Adrenal gland (tissue), 5 donors: ENCODE results near the gene ADM5.

Experiments
- POLR2A ChIP-seq, 2 donors: fragments of 450-650 bp; IDR thresholded peaks; one replicate each; pipeline ENCODE4 v1.6.1; 2017; ENCODE audit warnings: antibody characterized with exemption in 2 of 2, mild to moderate bottlenecking in 2 of 2, moderate library complexity in 1 of 2
- TF ChIP-seq, protein P1 (sequence below), 6 experiments: fragments of 450-650 bp in 4 of 6; fragments of 200-600 bp in 2 of 6; sonication (generic) in 1 of 6; IDR thresholded peaks; 1 replicate in 5 of 6; 2 replicates in 1 of 6; pipeline versions ENCODE4 v1.5.1 to v1.8.0; 2016 to 2021; ENCODE audit warnings: antibody characterized with exemption in 6 of 6, mild to moderate bottlenecking in 2 of 6, moderate library complexity in 1 of 6
- donor health status: DM: no; HTN: no; CAD: no.

DNA sequence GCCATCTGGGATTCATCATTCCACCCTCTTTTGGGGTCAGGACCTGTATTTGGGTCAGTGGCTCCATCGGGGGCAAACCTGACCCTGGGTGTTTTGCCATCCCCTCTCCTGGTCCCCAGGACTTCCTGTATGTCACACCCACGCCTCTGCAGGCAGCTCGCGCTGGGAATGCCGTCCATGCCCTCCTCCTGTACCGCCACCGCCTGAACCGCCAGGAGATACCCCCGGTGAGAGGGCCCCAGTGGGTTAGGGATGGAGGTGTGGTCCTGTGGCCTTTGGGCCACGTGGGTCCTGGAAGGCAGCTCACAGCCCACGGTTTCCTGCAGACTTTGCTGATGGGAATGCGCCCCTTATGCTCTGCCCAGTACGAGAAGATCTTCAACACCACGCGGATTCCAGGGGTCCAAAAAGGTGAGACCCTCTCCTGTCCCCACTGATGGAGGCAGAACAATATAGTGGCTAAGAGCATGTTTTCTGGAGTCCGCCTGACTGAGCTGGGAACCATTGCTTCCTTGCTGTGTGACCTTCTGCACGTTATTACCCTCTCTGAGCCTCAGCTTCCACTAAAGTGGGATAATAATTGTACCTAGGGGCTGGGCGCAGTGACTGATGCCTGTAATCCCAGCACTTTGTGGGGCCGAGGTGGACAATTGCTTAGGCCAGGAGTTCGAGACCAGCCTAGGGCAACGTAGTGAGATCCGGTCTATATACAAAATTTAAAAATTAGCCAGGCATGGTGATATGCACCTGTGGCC lies 15.7 kb downstream of the ADM5 start:
- TF ChIP-seq, protein P1, sequence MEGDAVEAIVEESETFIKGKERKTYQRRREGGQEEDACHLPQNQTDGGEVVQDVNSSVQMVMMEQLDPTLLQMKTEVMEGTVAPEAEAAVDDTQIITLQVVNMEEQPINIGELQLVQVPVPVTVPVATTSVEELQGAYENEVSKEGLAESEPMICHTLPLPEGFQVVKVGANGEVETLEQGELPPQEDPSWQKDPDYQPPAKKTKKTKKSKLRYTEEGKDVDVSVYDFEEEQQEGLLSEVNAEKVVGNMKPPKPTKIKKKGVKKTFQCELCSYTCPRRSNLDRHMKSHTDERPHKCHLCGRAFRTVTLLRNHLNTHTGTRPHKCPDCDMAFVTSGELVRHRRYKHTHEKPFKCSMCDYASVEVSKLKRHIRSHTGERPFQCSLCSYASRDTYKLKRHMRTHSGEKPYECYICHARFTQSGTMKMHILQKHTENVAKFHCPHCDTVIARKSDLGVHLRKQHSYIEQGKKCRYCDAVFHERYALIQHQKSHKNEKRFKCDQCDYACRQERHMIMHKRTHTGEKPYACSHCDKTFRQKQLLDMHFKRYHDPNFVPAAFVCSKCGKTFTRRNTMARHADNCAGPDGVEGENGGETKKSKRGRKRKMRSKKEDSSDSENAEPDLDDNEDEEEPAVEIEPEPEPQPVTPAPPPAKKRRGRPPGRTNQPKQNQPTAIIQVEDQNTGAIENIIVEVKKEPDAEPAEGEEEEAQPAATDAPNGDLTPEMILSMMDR (IDR thresholded peaks at IDR 0.05) = no peak
- TF ChIP-seq POLR2A (IDR thresholded peaks at IDR 0.05) = no peak
